AG04450 (cell line): Measurements from ENCODE around the gene RASGEF1C. TPM values are rescaled to one million over a fixed set of nuclear protein-coding genes. Genes with fewer than 3 reads are reported as not detected.

ENCODE experiments used
- CTCF ChIA-PET: fragments of 300-600, 350-600 bp; formaldehyde crosslinking; extraction: SDS; loops from one replicate; lab custom pipeline; 2022; ENCODE audit warnings: antibody characterized with exemption, inconsistent platforms; lab: Charles Lee
- POLR2A ChIA-PET: fragments of 350-600 bp; formaldehyde crosslinking; extraction: SDS; loops from one replicate; lab custom pipeline; 2021; ENCODE audit warnings: antibody characterized with exemption, inconsistent platforms; lab: Yijun Ruan, JAX
- DNase-seq: peaks from one replicate; pipeline ENCODE4 v3.0.0-alpha.2; 2011; ENCODE audit warnings: low read depth, low spot score
- H3K27ac ChIP-seq: one replicate; pipeline ENCODE4 v1.5.1; 2012; ENCODE audit warnings: low read depth, low read length, control low read depth
- H3K27me3 ChIP-seq: one replicate; pipeline ENCODE4 v1.6.0; 2012; ENCODE audit warnings: low read length; ENCODE audit not compliant: control insufficient read depth, insufficient read depth
- H3K4me3 ChIP-seq: 2 replicates; pipeline ENCODE4 v1.5.1; 2011; ENCODE audit warnings: mild to moderate bottlenecking, low read depth, low read length, control low read depth
- H3K9me3 ChIP-seq: 2 replicates; pipeline ENCODE4 v1.5.1; 2012; ENCODE audit warnings: low read length; ENCODE audit not compliant: control insufficient read depth, insufficient read depth
- polyA plus RNA-seq: library from polyadenylated mRNA; depleted of rRNA; stranded (reverse); fragments of >200 nt; gene quantifications from 2 replicates; pipeline ENCODE4 v1.2.3, GENCODE V29; 2011
- TF ChIP-seq, protein P1 (sequence below): IDR thresholded peaks from 2 replicates; pipeline ENCODE4 v1.5.1; 2011; ENCODE audit warnings: low read depth, low read length, control low read depth, inconsistent platforms

RASGEF1C gene
- polyA plus RNA-seq, 1 experiment, result not detected

DNA sequence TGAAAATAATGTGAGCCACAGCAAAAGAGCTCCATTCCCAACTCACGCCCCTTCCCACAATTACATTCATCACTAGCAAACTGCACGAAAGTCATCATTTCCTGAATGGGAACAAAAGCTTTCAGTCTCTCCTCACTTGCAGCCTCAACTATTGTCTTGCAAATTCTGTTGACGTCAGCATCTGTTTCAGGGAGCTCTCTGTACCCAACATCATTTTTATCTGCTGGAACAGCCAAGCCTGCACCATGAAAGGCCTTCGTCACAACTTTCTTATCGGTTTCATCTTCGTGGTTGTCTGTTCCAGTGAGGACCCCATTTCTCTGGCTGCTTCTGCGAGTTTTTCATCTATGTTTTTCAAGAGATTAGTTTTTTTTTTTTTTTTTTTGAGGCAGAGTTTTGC lies 123.2 kb downstream of the RASGEF1C start:
- DNase-seq, result no peak
- POLR2A ChIA-PET, result no interaction called here
- Histone ChIP-seq H3K9me3 (peaks cover 5% of the 10 kb centered on the region), H3K27ac (no peak overlapping the region), H3K4me3 (no peak overlapping the region), H3K27me3 (peaks cover 8% of the 10 kb centered on the region)
- CTCF ChIA-PET, result interaction anchor here (0.6 kb wide), 1 partner anchor 22 kb away, joined by 3 read pairs; no protein-coding TSS in a partner anchor
- TF ChIP-seq, protein P1, sequence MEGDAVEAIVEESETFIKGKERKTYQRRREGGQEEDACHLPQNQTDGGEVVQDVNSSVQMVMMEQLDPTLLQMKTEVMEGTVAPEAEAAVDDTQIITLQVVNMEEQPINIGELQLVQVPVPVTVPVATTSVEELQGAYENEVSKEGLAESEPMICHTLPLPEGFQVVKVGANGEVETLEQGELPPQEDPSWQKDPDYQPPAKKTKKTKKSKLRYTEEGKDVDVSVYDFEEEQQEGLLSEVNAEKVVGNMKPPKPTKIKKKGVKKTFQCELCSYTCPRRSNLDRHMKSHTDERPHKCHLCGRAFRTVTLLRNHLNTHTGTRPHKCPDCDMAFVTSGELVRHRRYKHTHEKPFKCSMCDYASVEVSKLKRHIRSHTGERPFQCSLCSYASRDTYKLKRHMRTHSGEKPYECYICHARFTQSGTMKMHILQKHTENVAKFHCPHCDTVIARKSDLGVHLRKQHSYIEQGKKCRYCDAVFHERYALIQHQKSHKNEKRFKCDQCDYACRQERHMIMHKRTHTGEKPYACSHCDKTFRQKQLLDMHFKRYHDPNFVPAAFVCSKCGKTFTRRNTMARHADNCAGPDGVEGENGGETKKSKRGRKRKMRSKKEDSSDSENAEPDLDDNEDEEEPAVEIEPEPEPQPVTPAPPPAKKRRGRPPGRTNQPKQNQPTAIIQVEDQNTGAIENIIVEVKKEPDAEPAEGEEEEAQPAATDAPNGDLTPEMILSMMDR, result no peak

GRCh38 chr5:180084638-180085561 lies 124.1 kb downstream of the RASGEF1C start:
- no peak for DNase-seq
- H3K27ac ChIP-seq, result no peak overlapping the region
- H3K4me3 ChIP-seq, result no peak overlapping the region
- CTCF ChIA-PET, result no interaction called here
- POLR2A ChIA-PET, result no interaction called here
- peaks cover 11% of the 10 kb centered on the region for H3K27me3 ChIP-seq
- peaks cover 10% of the 10 kb centered on the region for H3K9me3 ChIP-seq
- TF ChIP-seq, protein P1, result no peak

DNA sequence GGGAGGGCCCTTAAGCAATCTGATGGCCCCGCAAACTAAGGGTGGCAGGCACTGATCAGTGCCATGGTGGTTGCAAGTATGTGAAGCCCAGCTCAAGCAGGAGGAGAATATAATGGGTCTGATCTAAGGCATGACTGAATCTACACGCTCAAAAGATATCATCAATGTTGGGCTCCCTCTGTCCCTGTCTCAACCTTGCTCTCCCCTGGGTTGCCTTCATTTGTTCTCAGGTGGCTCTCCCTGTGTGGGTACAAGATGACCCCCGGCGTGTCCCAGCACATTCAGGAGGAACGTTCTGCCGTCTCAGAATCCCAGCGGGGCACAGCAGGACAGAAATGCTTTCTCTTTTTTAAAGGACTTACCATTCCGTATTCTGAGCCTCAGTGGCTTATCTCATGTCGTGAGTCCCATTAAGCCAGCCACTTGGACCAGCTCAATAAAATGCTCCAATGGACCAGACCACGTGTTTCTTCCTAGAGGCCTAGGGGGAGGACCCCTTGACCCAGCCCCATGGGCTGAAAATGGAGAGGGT lies 125.4 kb downstream of the RASGEF1C start:
- no peak for DNase-seq
- TF ChIP-seq, protein P1, result no peak
- Histone ChIP-seq H3K27me3 (peaks cover 11% of the 10 kb centered on the region), H3K9me3 (peaks cover 10% of the 10 kb centered on the region), H3K4me3 (no peak overlapping the region), H3K27ac (no peak overlapping the region)
- ChIA-PET POLR2A (no interaction called here), CTCF (interaction anchor here (0.7 kb wide), 1 partner anchor 1073 kb away, joined by 4 read pairs; no protein-coding TSS in a partner anchor)

- Histone ChIP-seq H3K27ac (no peak overlapping the region), H3K9me3 (peaks cover 10% of the 10 kb centered on the region), H3K4me3 (no peak overlapping the region), H3K27me3 (peaks cover 11% of the 10 kb centered on the region)
- CTCF ChIA-PET, result interaction anchor here (0.7 to 2.5 kb wide), 2 partner anchors 8 to 1074 kb away, joined by 4 to 19 read pairs; no protein-coding TSS in a partner anchor
- no peak for DNase-seq
- POLR2A ChIA-PET, result no interaction called here
- TF ChIP-seq, protein P1, result no peak
Observed at GRCh38 chr5:180082633-180083420, 126.2 kb downstream of the RASGEF1C start.
